ENCODE measurements around the gene SFRP4. TPM values are rescaled to one million over a fixed set of nuclear protein-coding genes. Genes with fewer than 3 reads are reported as not detected.
"Not testable (repeated sequence)": the region's sequence is repeated elsewhere in the genome, so short reads cannot be mapped to it uniquely, and the experiment has no call there.

The SFRP4 gene
- total and polyA plus RNA-seq, 2 of the 4 experiments (the other 2 are of a cell fraction): not detected

GRCh38 chr7:37954217-37954616 lies 37.6 kb upstream of the SFRP4 start:
- intact Hi-C loops (cut with micrococcal nuclease); H2BK15ac ChIP-seq (ENCODE audit: low read depth, low read length); H3K56ac ChIP-seq (ENCODE audit: extremely low read depth, insufficient read depth, low read length); H2BK20ac ChIP-seq (ENCODE audit: low read depth, low read length); H2AK9ac ChIP-seq (replicated peaks; ENCODE audit: low read depth, low read length, poor library complexity); H3K4me1 ChIP-seq (ENCODE audit: control insufficient read depth, insufficient read depth, low read length); CTCF ChIA-PET; H3K9me1 ChIP-seq (ENCODE audit: insufficient read depth, low read length); H3K36me3 ChIP-seq (ENCODE audit: control insufficient read depth, insufficient read depth, low read length); H3K79me1 ChIP-seq (ENCODE audit: low read depth in 1 of 2, low read length in 2 of 2); H3K4me3 ChIP-seq (ENCODE audit: insufficient read depth, low read depth, low read length); H3K9me3 ChIP-seq (ENCODE audit: control insufficient read depth, insufficient read depth, low read length); H3K14ac ChIP-seq (replicated peaks; ENCODE audit: low read depth, low read length); H3K4me2 ChIP-seq (ENCODE audit: low read depth, low read length); H3K18ac ChIP-seq (ENCODE audit: low read depth, low read length); POLR2A ChIA-PET (ENCODE audit: unreplicated experiment); H4K5ac ChIP-seq (ENCODE audit: low read depth, low read length); H2AK5ac ChIP-seq (ENCODE audit: low read depth, low read length); H3K27ac ChIP-seq (ENCODE audit: insufficient read depth, low read length); H2AFZ ChIP-seq (replicated peaks; ENCODE audit: low read length, poor library complexity); H2BK120ac ChIP-seq (ENCODE audit: low read depth, low read length); dilution Hi-C loops (cut with HindIII; ENCODE audit: low sequenced_read_pairs, unreplicated experiment); H3K4ac ChIP-seq (ENCODE audit: low read depth, low read length); H3K27me3 ChIP-seq (ENCODE audit: control insufficient read depth, insufficient read depth, low read length); H2BK5ac ChIP-seq (ENCODE audit: low read depth, low read length, poor library complexity, severe bottlenecking); BruUV-seq (replicated peaks); H3K9ac ChIP-seq (ENCODE audit: low read depth, low read length); DNase-seq; H4K8ac ChIP-seq (ENCODE audit: low read depth in 2 of 2, low read length in 2 of 2); H3K23ac ChIP-seq (ENCODE audit: low read depth, low read length); H4K91ac ChIP-seq (ENCODE audit: insufficient read depth, low read depth, low read length); H4K20me1 ChIP-seq (ENCODE audit: insufficient read depth, low read length); in situ Hi-C loops (cut with MboI; ENCODE audit: low sequenced_read_pairs); ATAC-seq (ENCODE audit: low read depth): not testable (repeated sequence)
- no CpG with 5 or more reads among the region's 1 CpG for WGBS, 2 experiments (ENCODE audit: extremely low coverage in 2 of 2, insufficient read length in 1 of 2)

Data from IMR-90 (cell line).